T-helper 1 cell (primary cell): ENCODE data around the gene SMIM44.
"Not testable (repeated sequence)": the region's sequence is repeated elsewhere in the genome, so short reads cannot be mapped to it uniquely, and the experiment has no call there.

ENCODE experiments used
- DNase-seq, 5 donors: peaks; one replicate each; pipeline ENCODE4 v3.0.0-alpha.2; 2012 to 2020
- total RNA-seq, 4 donors: gene quantifications; one replicate each; lab custom pipeline; 2026; lab: John Stamatoyannopoulos, UW

Gene SMIM44
- total RNA-seq: 0 to 0.12 (median 0.04) reads per million in 4 donors

DNA sequence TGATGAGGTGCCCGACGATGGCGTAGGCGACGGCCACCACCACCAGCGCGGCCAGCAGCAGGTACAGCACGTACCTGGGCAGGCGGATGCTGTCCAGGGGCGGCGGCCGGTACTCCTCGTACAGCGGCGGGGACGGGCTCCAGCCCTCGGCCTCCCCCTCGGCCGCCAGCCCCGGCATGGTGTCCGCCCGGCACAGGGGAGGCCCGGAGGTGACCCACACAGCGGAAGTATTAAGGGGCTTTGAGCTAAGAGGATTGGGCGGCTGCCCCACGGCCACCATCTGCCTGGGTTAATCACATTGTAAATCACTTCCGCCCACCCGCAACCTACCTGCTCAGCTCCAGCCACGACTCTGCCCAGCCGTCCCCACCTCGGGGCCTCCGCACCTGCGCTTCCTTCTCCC is at the start of gene SMIM44:
SMIM44 (minus strand) TSS at position 216 of the 403 bp plus-strand sequence; CDS start at position 178, 38 bp downstream.
- DNase-seq: no peak

DNA sequence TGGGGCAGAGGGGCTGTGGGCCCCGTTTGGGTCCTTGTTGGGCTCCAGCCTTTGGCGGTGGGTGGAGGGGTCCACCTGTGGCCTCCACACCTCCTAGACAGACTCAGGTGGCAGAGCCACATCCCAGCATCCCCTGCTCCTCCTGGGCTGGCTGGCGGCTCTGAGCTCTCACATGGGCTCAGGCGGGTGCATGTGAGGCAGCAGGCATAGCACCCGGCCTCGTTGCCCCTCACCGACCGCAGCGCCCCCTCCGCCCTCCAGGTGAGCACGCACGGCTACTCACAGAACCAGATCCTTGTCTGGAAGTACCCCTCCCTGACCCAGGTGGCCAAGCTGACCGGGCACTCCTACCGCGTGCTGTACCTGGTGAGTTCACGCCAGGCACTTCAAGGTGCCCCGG is 49.8 kb upstream of the SMIM44 start:
- no peak for DNase-seq

- no peak for DNase-seq
These were observed 49.0 kb upstream of the SMIM44 start for GRCh38 chr19:3532154-3532786.

DNA sequence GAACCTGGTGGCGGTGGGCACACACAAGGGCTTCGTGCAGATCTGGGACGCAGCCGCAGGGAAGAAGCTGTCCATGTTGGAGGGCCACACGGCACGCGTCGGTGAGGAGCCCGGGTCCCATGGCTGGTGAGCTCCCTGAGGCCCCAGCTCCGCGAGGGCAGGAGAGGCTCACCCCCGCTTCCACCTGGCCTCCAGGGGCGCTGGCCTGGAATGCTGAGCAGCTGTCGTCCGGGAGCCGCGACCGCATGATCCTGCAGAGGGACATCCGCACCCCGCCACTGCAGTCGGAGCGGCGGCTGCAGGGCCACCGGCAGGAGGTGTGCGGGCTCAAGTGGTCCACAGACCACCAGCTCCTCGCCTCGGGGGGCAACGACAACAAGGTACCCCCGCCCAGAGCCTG is 48.5 kb upstream of the SMIM44 start:
- no peak for DNase-seq

- DNase-seq: no peak
These were observed 47.1 kb upstream of the SMIM44 start for GRCh38 chr19:3530389-3530788.

DNA sequence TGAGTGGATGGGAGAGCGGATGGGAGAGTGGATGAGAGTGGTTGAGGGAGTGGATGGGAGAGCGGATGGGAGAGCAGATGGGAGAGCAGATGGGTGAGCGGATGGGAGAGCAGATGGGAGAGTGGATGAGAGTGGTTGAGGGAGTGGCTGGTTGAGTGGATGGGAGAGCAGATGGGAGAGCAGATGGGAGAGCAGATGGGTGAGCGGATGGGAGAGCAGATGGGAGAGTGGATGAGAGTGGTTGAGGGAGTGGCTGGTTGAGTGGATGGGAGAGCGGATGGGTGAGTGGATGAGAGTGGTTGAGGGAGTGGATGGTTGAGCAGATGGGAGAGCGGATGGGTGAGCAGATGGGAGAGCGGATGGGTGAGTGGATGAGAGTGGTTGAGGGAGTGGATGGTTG is 46.1 kb upstream of the SMIM44 start:
- not testable (repeated sequence) for DNase-seq

DNA sequence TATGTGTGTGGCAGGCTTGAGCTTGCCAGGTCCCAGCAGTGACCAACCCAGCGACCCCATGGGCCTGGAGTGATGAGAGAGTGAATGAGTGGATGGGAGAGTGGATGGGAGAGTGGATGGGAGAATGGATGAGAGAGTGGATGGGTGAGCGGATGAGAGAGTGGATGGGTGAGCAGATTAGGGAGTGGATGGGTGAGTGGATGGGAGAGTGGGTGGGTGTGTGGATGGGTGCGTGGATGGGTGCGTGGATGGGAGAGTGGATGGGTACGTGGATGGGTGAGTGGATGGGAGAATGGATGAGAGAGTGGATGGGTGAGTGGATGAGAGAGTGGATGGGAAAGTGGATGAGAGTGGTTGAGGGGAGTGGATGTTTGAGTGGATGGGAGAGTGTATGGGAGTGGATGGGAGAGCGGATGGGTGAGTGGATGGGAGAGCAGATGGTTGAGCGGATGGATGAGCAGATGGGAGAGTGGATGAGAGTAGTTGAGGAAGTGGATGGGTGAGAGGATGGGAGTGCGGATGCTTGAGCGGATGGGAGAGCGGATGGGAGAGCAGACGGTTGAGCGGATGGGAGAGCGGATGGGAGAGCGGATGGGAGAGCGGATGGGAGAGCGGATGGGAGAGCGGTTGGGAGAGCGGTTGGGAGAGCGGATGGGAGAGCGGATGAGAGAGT is 45.4 kb upstream of the SMIM44 start:
- no peak for DNase-seq

DNA sequence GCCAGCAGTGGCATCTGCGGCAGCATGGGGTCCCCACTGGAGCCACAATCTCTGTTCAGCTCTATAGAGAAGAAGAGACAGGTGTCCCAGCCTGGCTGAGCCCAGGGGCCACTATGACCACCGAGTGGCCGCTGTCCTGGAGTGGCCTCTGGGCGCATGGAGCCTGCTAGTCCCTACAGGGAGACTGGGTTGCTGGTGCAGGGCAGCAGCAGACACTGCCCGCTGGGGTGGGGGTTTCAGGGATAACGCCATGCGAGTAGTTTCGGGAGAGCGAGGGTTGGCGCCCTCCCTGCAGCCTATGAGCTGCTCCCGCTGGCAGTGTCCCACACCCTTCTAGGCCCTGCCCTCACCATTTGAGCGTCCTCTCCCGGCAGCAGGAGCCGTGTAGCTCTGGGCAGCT is 44.8 kb upstream of the SMIM44 start:
- DNase-seq: no peak

DNA sequence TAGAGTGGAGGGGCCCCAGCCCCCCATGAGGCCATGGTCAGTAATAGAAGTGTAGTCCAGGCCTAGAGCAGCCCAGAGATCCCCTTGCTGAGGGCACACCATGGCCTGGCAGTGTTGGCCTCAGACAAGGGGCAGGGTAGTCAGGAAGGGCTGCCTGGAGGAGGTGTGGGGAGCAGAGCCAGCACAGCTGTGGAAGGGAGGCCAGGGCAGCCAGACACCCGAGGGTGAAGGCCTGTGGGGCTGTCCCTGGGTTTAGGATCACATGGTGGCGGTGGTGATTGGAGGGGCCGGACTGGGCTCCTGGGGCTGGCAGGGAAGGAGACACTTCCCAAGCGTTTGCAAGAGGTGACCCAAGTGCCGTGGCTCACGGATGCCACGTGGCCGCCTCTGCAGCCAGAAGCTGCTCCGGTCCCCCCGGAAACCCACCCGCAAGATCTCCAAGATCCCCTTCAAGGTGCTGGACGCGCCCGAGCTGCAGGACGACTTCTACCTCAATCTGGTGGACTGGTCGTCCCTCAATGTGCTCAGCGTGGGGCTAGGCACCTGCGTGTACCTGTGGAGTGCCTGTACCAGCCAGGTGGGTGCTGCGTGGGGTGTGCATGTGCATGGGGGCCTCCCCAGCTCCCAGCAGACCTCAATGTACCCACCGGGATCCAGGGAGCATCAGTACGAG is 44.1 kb upstream of the SMIM44 start:
- DNase-seq: no peak

- no peak for DNase-seq
These were observed 43.4 kb upstream of the SMIM44 start for GRCh38 chr19:3526507-3527237.

GRCh38 chr19:3524904-3525451 is 41.7 kb upstream of the SMIM44 start:
- no peak for DNase-seq

DNA sequence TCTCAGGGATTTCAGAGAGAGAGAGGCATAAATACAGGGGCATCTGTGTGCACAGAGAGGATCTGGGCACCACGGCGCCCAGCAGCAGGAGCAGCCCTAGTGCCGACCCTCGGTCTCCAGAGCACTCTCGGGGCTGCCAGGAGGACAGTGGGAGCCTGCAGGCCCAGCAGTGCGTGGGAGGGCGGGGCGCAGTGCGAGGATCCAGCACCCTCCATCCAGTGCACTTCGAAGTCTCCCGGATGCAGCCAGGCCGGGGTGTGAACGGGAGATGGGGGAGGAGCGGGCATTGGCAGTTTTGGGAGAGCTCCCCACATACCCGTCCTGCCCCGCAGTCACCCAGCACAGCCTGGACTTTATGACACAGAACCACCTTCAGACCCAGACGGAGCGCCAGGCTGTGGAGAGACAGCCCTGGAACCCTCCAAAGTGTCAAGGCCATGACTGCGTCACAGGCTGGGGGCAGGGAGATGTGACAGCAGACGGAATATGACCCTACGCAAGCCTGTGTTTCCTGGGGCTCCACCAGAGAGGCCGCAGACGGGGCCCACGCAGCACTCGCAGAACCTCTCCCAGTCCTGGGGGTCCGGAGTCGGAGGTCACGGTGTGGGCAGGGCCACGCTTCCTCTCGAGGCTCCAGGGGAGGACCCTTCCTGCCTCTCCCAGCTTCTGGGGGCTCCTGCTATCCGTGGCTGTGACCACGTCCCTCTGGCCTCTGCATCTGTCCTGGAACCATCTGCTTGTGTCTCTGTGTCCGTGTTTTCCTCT is 41.0 kb upstream of the SMIM44 start:
- DNase-seq: no peak

DNA sequence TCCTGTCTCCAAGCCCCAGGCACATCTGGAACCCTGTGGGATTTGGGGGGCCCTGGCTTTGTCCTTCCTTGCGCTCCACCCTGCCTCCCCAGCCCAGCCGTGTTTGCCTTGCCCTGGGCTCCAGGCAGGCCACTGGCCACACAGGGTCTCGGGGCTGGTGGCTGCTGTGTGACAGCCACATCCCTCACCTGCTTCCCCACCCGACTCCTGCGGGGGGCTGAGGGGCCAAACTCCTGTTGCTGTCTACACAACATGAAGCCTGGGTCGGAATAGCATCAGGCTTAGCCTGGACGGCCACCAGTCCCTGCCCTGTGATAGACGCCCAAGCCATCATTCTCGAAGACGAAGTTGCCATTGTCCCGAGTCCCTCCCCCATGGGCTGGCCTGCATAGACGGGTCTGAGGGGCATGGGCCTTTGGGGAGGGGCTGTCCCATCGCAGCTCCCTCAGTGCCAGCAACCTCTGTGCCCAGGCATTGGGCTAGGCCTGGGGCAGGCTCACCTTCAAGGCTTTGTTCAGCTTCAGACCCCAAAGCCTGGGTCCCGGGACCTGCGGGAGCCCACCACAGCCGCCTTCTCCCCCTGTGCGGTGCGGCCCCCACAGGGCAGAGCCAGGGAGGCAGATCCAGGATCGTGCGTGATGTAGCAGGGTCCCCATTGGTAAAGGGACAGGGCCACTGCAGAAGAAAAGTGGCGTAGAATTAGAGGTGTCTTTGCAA is 40.3 kb upstream of the SMIM44 start:
- no peak for DNase-seq

GRCh38 chr19:3522421-3523360 is 39.5 kb upstream of the SMIM44 start:
- DNase-seq: no peak

- no peak for DNase-seq
These were observed 37.8 kb upstream of the SMIM44 start for GRCh38 chr19:3521104-3521445.

DNA sequence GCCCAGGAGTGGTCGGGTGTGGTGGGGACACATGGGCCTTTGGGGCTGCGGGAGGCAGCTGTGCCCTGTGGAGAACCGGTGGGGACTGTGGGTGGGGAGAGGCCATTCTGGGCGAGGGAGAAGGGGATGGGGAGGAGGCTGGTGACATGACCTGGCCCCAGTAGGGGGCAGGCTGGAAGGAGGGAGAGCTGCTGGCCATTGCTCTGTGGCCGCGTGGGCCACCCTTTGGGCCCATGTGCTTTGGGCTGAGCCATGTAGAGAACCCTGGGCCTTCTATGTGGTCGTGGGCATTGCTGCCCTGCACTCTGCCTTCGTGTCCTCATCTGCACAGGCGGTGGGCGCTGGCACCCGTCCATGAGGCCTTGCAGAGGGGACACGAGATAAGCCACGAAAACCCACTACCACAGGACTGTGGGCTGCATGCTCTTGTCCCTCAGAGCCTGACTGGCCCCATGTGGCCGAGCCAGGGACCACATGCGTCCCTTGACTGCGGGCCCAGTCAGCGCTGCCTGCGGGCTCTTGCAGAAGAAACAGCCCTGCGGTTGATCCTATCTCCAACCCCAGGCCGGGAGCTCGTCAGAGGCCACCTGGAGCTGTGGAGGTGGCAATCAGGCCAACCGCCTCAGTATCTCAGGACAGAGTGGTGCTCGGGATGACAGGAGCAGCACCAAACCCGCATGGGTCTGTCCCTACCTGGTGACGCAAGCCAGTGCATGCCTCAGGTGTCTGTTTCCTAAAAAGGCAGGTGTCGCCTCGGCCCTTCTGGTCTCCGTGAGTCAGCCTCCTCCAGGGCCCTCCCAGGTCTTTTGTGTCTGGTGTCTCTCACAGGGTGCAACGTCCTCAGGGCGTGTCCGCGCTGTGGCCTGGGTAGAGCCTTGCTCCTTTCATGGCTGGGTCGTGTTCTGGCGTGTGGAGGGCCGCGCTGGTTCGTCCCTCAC is 37.2 kb upstream of the SMIM44 start:
- DNase-seq: no peak

GRCh38 chr19:3519126-3519525 is 35.9 kb upstream of the SMIM44 start:
- no peak for DNase-seq

GRCh38 chr19:3518659-3519058 is 35.4 kb upstream of the SMIM44 start:
- DNase-seq: no peak

DNA sequence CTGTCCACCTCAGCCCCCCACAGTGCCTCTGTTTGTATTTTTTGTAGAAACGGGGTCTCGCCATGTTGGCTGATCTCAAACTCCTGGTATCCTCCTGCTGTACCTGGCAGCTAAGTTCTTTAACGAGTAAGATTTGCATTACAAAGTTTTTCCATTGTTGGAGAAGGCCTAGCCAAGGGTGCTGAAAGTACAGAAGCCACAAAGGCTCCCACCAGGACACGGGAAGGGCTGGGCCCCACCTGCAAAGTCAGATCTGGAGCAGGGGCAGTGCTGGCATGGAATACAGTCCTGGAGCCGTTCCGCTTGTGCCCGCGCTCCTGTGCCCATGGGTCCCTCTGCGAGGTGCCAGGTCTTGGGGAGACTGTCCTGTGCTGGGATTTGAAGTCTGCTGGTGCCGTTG is 35.0 kb upstream of the SMIM44 start:
- DNase-seq: no peak
